ENCODE measurements around the gene SNCB. TPM values are rescaled to one million over a fixed set of nuclear protein-coding genes. Genes with fewer than 3 reads are reported as not detected.

Gene SNCB
- total RNA-seq, 1 donor from 2014 or later, result not detected

DNA sequence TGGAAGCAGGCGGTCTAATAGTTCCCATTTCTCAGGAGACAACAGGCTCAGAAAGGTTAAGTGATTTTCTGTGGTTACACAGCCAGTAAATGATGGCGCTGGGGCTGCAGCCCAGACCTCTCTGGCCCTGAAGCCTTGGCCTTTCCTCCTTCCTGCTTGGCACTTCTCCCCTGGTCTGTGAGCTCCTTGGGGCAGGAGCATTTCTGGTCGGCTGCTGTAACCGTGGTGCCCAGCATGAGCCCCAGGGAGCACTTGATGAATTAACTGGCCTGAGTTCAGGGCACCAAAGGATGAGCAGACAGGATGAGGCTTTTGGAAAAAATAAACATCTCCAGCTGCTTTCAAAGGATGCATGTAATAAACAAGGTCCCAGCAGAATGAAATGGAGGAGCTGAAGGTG is 51.0 kb downstream of the SNCB start:
- no peak for DNase-seq (ENCODE audit: low spot score)
- no peak for ATAC-seq

DNA sequence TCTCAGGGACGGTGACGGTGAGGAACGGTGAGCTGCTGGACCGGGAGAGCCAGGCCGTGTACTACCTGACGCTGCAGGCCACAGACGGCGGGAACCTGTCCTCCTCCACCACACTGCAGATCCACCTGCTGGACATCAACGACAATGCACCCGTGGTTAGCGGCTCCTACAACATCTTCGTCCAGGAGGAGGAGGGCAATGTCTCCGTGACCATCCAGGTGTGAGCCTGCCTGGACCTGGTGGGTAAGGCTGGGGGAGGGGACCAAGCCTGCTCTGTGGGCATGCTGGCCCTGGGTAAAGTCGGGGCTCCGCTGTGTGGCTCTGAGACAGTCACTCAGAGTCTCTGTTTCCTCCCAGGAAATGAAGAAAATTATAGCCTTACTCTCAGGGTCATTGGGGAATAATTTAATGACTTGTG is 51.9 kb downstream of the SNCB start:
- no peak for DNase-seq (ENCODE audit: low spot score)
- peak; percentile 77 for ATAC-seq

DNA sequence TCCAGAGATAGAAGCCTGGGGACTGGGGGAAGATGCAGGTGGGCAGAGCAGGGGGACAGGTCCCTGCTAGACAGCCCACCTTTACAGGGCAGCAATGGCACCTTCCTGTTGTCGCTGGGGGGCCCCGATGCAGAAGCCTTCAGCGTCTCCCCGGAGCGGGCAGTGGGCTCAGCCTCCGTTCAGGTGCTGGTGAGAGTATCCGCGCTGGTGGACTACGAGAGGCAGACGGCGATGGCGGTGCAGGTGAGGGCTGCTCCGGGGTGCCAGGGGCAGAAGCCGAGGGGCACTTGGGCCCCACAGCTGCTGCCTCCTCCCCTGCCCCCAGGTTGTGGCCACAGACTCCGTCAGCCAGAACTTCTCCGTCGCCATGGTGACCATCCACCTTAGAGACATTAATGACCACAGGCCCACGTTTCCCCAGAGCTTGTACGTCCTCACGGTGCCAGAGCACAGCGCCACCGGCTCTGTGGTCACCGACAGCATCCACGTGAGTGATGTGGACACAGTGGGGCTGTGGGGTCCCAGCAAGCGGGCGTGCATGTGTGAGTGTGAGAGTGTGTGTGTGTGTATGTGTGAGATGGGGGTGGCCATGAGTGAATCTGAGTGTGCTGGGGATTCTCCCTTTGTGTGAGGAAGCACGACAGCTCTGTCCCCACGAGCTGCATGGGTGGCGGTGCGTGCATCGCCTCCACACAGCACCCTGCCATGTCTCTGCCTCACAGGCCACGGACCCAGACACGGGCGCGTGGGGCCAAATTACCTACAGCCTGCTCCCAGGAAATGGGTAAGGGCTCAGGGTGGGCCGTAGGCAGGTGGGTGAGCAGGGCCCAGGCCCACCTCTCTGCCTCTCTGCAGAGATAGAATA is 52.8 kb downstream of the SNCB start:
- no peak for ATAC-seq
- DNase-seq (ENCODE audit: low spot score), result no peak

DNA sequence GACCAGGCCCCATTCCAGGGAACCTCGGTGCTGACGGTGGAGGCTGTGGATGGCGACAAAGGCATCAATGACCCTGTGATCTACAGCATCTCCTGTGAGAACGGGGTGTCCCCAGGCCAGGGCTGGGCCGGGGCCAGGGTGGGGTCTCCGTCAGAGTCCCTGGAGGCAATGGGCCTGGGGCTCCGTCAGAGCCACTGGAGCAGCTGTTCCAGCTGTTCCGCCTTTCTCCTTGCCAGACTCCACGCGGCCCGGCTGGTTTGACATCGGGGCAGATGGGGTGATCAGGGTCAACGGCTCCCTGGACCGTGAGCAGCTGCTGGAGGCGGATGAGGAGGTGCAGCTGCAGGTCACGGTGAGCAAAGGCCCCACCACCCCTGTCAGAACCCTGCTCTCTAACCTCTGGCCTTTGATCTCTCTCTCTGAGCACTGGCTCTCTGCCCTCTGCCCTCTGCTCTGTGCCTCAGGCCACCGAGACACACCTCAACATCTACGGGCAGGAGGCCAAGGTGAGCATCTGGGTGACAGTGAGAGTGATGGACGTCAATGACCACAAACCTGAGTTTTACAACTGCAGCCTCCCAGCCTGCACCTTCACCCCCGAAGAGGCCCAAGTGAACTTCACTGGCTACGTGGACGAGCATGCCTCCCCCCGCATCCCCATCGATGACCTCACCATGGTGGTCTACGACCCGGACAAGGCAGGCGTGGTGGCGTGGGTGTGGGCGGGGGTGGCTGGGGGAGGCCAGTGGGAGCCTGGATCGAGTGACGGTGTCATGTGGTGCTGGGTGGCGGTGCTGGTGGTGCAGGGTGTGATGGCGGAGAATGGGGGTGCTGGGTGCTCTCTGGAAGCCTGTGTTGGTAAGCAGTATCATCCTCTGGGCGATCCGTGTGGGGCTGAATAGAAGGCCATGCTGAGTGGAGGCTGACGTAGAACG is 54.6 kb downstream of the SNCB start:
- peak; percentile 33 for ATAC-seq
- DNase-seq (ENCODE audit: low spot score), result no peak

DNA sequence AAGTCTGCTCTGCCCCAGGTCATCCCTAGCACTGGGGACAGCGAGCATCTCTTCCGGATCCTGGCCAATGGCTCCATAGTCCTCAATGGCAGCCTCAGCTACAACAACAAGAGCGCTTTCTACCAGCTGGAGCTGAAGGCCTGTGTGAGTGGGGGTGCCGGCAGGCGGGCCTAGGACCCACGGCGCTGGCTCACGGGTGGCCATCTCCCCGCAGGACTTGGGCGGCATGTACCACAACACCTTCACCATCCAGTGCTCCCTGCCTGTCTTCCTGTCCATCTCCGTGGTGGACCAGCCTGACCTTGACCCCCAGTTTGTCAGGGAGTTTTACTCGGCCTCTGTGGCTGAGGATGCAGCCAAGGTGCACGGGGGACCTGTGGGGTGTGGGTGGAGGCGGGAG is 55.3 kb downstream of the SNCB start:
- DNase-seq (ENCODE audit: low spot score), result no peak
- no peak for ATAC-seq

DNA sequence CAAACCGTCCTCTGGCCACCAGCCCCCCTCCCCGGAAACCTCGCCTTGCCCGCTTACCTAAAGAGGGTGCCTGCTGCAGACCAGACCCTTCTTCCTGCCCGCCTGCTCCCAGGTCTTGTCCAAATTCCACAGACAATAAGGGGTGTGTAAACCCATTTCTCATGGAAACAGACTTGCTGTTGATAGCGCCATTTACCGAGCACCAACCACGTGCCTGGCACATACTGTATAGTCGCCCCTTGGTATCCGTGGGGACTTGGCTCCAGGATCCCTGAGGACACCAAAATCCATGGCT is 56.1 kb downstream of the SNCB start:
- ATAC-seq, result no peak
- DNase-seq (ENCODE audit: low spot score), result no peak

DNA sequence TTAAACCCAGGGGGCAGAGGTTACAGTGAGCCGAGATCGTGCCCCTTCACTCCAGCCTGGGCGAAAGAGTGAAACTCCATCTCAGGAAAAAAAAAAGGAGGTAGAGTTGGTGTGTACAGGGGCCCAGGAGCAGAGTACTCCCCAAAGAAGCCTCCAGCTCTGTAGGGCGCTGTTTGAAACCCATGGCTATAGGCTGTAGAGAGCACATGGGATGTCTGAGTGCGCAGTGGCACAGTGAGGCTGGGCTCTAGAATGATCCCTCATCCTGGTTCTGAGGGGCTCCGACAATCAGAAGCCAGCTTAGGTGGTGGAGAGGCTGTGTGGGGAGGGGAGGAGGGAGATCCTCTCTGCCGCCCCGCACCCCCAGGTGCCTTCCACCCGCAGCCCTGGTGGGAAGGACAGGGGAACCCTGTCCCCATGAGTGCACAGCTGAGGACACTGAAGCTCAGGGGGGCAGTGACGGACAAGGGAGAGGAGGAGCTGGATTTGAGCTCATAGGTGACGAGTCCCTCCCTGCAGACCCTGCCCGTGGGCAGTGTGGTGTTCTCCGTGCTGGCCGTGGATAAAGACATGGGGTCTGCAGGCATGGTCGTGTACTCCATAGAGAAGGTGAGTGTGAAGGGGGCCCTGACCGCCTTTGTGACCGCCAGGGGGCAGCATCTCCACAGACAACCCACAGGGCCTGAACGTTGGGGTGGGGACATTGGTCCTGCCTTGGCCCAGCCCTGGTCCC is 56.6 kb downstream of the SNCB start:
- ATAC-seq, result peak; percentile 79
- DNase-seq (ENCODE audit: low spot score), result no peak

Other genes starting within 250 kb of the SNCB start
- gene NOP16, start 241.9 kb downstream of the SNCB start, total RNA-seq, result 12.0 TPM
- gene HIGD2A, start 241.8 kb downstream of the SNCB start, total RNA-seq, result 49.2 TPM
- 37.3 TPM for gene CLTB, start 214.0 kb downstream of the SNCB start, total RNA-seq
- 16.5 TPM for gene FAF2, start 182.1 kb downstream of the SNCB start, total RNA-seq
- gene RNF44, start 93.1 kb downstream of the SNCB start, total RNA-seq, result 15.3 TPM
- 87.3 TPM for gene CDHR2, start 81.2 kb downstream of the SNCB start, total RNA-seq
- gene GPRIN1, start 20.4 kb downstream of the SNCB start, total RNA-seq, result 0.18 TPM
- gene EIF4E1B, start 141 bp upstream of the SNCB start, total RNA-seq, result not detected
- gene TSPAN17, start 16.9 kb upstream of the SNCB start, total RNA-seq, result 13.7 TPM
- gene UNC5A, start 180.0 kb upstream of the SNCB start, total RNA-seq, result not detected

Measured in left lobe of liver (tissue), 2 donors.